Common myeloid progenitor, CD34-positive (primary cell): ENCODE measurements around the gene ADGRV1.
"Not testable (repeated sequence)": the region's sequence is repeated elsewhere in the genome, so short reads cannot be mapped to it uniquely, and the experiment has no call there.

ENCODE experiments used
- CTCF ChIA-PET: fragments of 350-600 bp; sonication (Branson Sonifier 250); formaldehyde crosslinking; loops from one replicate; lab custom pipeline; 2021; ENCODE audit warnings: antibody characterized with exemption; lab: Charles Lee
- POLR2A ChIA-PET: fragments of 350-600 bp; sonication (Branson Sonifier 250); formaldehyde crosslinking; loops from one replicate; lab custom pipeline; 2021; ENCODE audit warnings: antibody characterized with exemption; lab: Charles Lee
- DNase-seq, 3 donors: peaks; one replicate each; pipeline versions ENCODE4 v3.0.0 to v3.0.0-alpha.2; 2013
- H3K27ac ChIP-seq, 2 experiments: 1 replicate in 1 of 2; 2 replicates in 1 of 2; pipeline ENCODE4 v1.7.0; 2013; ENCODE audit warnings: inconsistent platforms in 2 of 2, low read length in 2 of 2, mild to moderate bottlenecking in 2 of 2, low read depth in 1 of 2, moderate library complexity in 1 of 2; ENCODE audit not compliant: severe bottlenecking in 2 of 2, insufficient read depth in 1 of 2, poor library complexity in 1 of 2
- H3K27me3 ChIP-seq, 5 experiments: replicated peaks in 2 of 5; 1 replicate in 3 of 5; 2 replicates in 2 of 5; pipeline versions ENCODE4 v1.6.1 to v1.7.0; 2013; ENCODE audit warnings: low read length in 4 of 5, mild to moderate bottlenecking in 2 of 5, moderate library complexity in 2 of 5, inconsistent platforms in 1 of 5; ENCODE audit not compliant: insufficient read depth in 5 of 5, control insufficient read depth in 4 of 5
- H3K36me3 ChIP-seq, 4 experiments: 1 replicate in 2 of 4; 2 replicates in 2 of 4; pipeline versions ENCODE4 v1.6.1 to v1.7.0; 2013; ENCODE audit warnings: low read length in 3 of 4, control low read depth in 1 of 4, mild to moderate bottlenecking in 1 of 4; ENCODE audit not compliant: control insufficient read depth in 4 of 4, insufficient read depth in 4 of 4
- H3K4me1 ChIP-seq, 4 experiments: 1 replicate in 3 of 4; 2 replicates in 1 of 4; pipeline versions ENCODE4 v1.6.1 to v1.7.1; 2013; ENCODE audit warnings: low read length in 3 of 4, mild to moderate bottlenecking in 3 of 4, control low read depth in 1 of 4, inconsistent platforms in 1 of 4, moderate library complexity in 1 of 4; ENCODE audit not compliant: control insufficient read depth in 4 of 4, insufficient read depth in 4 of 4; ENCODE audit errors: control extremely low read depth in 1 of 4
- H3K4me3 ChIP-seq, 7 experiments: 1 replicate in 4 of 7; 2 replicates in 3 of 7; pipeline versions ENCODE4 v1.5.1 to v1.7.0; 2013; ENCODE audit warnings: mild to moderate bottlenecking in 7 of 7, low read length in 6 of 7, moderate library complexity in 6 of 7, inconsistent platforms in 2 of 7, low read depth in 2 of 7, control low read depth in 1 of 7; ENCODE audit not compliant: insufficient read depth in 4 of 7, control insufficient read depth in 1 of 7; ENCODE audit errors: extremely low read depth in 1 of 7
- H3K9me3 ChIP-seq, 5 experiments: 1 replicate in 4 of 5; 2 replicates in 1 of 5; pipeline versions ENCODE4 v1.6.1 to v1.7.1; 2013; ENCODE audit warnings: low read length in 4 of 5, mild to moderate bottlenecking in 2 of 5, inconsistent platforms in 1 of 5, low read depth in 1 of 5, moderate library complexity in 1 of 5; ENCODE audit not compliant: control insufficient read depth in 4 of 5, insufficient read depth in 2 of 5; ENCODE audit errors: control extremely low read depth in 1 of 5
- WGBS: methylation state at CpG from one replicate; pipeline ENCODE4 v1.1.5; 2013; ENCODE audit not compliant: insufficient coverage; 5-methylcytosine and 5-hydroxymethylcytosine counted together

Gene ADGRV1

DNA sequence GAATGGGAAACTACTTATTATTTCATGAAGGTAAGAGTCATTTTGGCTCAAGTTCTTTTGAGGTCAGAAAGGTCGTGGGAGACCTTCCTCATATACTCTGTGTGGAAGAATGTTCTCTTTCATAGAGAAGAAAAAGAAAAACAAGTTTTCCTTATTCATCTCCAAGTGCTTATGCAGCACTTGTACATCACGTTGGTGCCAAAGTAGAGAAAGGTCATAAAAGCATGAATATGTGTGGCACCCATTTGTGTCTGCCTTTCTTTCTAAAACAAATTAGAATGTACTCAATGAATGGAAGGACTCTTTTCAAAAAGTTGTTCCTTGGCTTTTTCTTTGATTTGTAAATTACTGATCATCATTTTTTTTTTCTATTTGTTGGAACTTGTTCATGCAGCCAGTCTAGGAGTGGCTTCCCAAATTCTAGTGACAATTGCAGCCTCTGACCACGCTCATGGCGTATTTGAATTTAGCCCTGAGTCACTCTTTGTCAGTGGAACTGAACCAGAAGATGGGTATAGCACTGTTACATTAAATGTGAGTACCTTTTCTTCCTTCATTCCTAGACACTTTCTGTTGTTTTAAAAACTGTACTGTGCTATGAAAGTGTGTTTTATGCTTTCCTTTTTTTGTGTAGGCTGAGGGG is 122.4 kb downstream of the ADGRV1 start:
- no peaks in the 10 kb centered on the region for H3K36me3 ChIP-seq
- no CpG with 5 or more reads among the region's 4 CpGs for WGBS
- H3K27ac ChIP-seq = no peak overlapping the region
- no peaks in the 10 kb centered on the region for H3K4me1 ChIP-seq
- POLR2A ChIA-PET = no interaction called here
- no peaks in the 10 kb centered on the region for H3K27me3 ChIP-seq
- H3K4me3 ChIP-seq = no peak overlapping the region
- no peak for DNase-seq
- no peaks in the 10 kb centered on the region for H3K9me3 ChIP-seq
- CTCF ChIA-PET = no interaction called here

DNA sequence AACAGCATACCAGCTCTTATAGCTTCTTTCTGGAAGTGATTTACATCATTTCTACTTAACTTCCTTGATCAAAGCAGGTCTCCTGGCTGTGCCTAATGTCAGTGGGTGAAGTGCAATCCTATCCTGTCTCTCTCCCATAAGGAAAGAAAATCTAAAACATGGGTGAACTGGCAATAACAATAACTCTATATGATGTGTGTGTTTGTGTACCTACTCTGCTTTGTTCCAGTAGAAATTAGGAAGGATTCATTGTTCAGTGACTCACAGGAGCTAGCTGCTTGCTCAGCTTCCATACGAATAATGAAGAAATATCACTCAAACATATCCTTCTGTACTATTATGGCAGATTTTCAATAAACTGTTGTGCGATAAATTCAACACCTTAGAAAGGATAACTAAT is 123.7 kb downstream of the ADGRV1 start:
- no peaks in the 10 kb centered on the region for H3K9me3 ChIP-seq
- no peak overlapping the region for H3K27ac ChIP-seq
- no CpG with 5 or more reads among the region's 2 CpGs for WGBS
- no peak overlapping the region for H3K4me3 ChIP-seq
- CTCF ChIA-PET = no interaction called here
- no peaks in the 10 kb centered on the region for H3K27me3 ChIP-seq
- no peaks in the 10 kb centered on the region for H3K36me3 ChIP-seq
- DNase-seq = no peak
- POLR2A ChIA-PET = no interaction called here
- H3K4me1 ChIP-seq = no peaks in the 10 kb centered on the region

DNA sequence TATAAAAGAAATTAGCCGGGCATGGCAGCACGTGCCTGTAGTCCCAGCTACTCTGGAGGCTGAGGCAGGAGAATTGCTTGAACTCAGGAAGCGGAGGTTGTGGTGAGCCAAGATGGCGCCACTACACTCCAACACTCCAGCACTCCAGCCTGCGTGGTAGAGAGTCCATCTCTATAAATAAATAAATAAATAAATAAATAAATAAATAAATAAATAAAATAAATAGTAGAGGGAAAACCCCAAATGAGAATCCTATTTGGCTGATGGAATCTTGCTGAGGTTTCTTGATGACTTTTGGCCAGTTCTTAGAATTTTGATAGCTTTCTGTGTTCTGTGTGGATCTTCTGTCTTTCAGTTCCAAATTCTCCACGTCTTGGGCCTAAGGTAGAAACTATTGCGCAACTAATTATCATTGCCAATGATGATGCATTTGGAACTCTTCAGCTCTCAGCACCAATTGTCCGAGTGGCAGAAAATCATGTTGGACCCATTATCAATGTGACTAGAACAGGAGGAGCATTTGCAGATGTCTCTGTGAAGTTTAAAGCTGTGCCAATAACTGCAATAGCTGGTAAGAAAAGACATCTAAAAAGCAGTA is 126.9 kb downstream of the ADGRV1 start:
- H3K27me3 ChIP-seq = no peaks in the 10 kb centered on the region

DNA sequence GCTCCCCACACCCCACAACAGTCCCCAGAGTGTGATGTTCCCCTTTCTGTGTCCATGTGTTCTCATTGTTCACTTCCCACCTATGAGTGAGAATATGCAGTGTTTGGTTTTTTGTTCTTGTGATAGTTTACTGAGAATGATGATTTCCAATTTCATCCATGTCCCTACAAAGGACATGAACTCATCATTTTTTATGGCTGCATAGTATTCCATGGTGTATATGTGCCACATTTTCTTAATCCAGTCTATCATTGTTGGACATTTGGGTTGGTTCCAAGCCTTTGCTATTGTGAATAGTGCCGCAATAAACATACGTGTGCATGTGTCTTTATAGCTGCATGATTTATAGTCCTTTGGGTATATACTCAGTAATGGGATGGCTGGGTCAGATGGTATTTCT is 127.8 kb downstream of the ADGRV1 start:
- H3K4me1 ChIP-seq, POLR2A ChIA-PET, H3K36me3 ChIP-seq, CTCF ChIA-PET, DNase-seq, H3K27ac ChIP-seq, H3K27me3 ChIP-seq, H3K9me3 ChIP-seq, H3K4me3 ChIP-seq: not testable (repeated sequence)
- no CpG with 5 or more reads among the region's 2 CpGs for WGBS

More for the DNA sequence above, 126.9 kb downstream of the ADGRV1 start:
- CTCF ChIA-PET = no interaction called here
- no peak overlapping the region for H3K27ac ChIP-seq
- no peak for DNase-seq
- POLR2A ChIA-PET = no interaction called here
- no peak overlapping the region for H3K4me3 ChIP-seq
- 98% methylated on average over 5 of the region's 8 CpGs for WGBS
- H3K4me1 ChIP-seq = peaks cover 0 to 4% (median 3%) of the 10 kb centered on the region in 4 experiments
- no peaks in the 10 kb centered on the region for H3K9me3 ChIP-seq
- no peaks in the 10 kb centered on the region for H3K36me3 ChIP-seq

DNA sequence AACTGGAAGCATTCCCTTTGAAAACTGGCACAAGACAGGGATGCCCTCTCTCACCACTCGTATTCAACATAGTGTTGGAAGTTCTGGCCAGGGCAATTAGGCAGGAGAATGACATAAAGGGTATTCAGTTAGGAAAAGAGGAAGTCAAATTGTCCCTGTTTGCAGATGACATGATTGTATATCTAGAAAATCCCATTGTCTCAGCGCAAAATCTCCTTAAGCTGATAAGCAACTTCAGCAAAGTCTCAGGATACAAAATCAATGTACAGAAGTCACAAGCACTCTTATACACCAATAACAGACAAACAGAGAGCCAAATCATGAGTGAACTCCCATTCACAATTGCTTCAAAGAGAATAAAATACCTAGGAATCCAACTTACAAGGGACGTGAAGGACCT is 128.9 kb downstream of the ADGRV1 start:
- H3K27ac ChIP-seq, POLR2A ChIA-PET, H3K9me3 ChIP-seq, H3K4me1 ChIP-seq, CTCF ChIA-PET, H3K4me3 ChIP-seq, DNase-seq, H3K27me3 ChIP-seq, H3K36me3 ChIP-seq: not testable (repeated sequence)
- WGBS = no CpG with 5 or more reads among the region's 3 CpGs

DNA sequence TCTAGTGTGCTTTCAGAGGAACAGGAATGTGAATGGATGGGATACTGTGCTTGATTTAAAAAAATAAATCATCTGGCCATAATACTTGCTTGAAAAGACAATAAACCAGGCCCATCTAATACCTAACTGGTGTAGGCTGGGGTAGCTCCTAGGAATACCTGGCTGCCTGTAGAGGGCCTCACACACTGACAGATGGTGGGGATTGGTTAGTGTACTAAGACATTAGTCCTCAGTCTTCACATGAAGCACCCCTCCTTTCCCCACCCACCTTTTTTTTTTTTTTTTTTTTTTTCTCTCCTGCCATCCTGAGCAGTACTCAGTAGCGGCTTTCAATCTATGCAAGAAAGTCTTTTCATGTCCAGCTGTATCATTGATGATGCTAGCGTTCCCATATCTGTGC is 130.5 kb downstream of the ADGRV1 start:
- Histone ChIP-seq H3K4me3 (no peak overlapping the region), H3K9me3 (no peaks in the 10 kb centered on the region), H3K4me1 (peaks cover 0 to 8% (median 5%) of the 10 kb centered on the region in 4 experiments), H3K27me3 (no peaks in the 10 kb centered on the region), H3K36me3 (no peaks in the 10 kb centered on the region), H3K27ac (no peak overlapping the region)
- no peak for DNase-seq
- ChIA-PET POLR2A (no interaction called here), CTCF (no interaction called here)
- no CpG with 5 or more reads among the region's 2 CpGs for WGBS

DNA sequence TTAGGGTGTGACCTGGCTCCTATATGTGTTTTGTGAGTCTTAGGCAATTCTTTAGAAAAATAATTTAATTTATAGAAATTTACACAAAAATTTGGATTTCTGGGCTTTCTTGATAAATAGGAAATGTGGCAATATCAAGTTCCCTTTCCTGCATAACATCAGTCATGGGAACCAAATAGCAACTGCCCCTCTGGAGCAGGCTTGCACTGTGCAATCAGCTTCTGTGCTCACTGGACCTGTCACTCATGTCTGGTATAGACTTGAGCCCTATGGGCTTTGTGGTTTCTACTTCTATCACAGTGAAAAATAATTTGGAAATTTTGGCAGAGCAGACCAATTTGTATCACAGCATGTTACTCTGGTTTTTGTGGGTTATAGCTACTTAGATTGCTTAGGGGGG is 131.7 kb downstream of the ADGRV1 start:
- peak in 2 of 3 donors; percentile 49 to 54 for DNase-seq
- Histone ChIP-seq H3K4me3 (no peak overlapping the region), H3K4me1 (peaks cover 0 to 8% (median 5%) of the 10 kb centered on the region in 4 experiments), H3K27ac (no peak overlapping the region), H3K36me3 (no peaks in the 10 kb centered on the region), H3K9me3 (no peaks in the 10 kb centered on the region), H3K27me3 (no peaks in the 10 kb centered on the region)
- ChIA-PET CTCF (no interaction called here), POLR2A (no interaction called here)
